AG09319 (cell line): ENCODE measurements around the gene TEAD3.
"Not testable (repeated sequence)": the region's sequence is repeated elsewhere in the genome, so short reads cannot be mapped to it uniquely, and the experiment has no call there.

Experiments
- DNase-seq: peaks from one replicate; pipeline ENCODE4 v3.0.0-alpha.2; 2010; ENCODE audit warnings: low read depth; ENCODE audit errors: extremely low read depth
- TF ChIP-seq, protein P1 (sequence below): IDR thresholded peaks from 2 replicates; pipeline ENCODE4 v1.5.1; 2011; ENCODE audit warnings: low read depth, mild to moderate bottlenecking, inconsistent platforms, low read length, moderate library complexity

The TEAD3 gene

DNA sequence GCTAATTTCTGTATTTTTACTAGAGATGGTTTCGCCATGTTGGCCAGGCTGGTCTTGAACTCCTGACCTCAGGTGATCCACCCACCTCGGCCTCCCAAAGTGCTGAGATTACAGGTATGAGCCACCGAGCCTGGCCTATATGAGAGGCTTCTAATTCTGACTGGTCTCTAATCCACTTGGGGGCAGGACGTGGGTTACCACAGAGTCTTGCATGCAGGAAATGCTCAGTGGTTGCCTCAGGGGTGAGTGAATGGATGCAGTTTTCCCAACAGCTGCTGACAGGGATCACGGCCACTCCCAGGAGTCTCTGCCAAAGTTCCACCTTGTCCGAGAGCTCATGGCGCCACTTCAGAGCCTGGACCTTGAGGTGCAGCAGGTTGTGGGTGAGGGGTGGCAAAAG, 51.2 kb downstream of the TEAD3 start:
- TF ChIP-seq, protein P1, sequence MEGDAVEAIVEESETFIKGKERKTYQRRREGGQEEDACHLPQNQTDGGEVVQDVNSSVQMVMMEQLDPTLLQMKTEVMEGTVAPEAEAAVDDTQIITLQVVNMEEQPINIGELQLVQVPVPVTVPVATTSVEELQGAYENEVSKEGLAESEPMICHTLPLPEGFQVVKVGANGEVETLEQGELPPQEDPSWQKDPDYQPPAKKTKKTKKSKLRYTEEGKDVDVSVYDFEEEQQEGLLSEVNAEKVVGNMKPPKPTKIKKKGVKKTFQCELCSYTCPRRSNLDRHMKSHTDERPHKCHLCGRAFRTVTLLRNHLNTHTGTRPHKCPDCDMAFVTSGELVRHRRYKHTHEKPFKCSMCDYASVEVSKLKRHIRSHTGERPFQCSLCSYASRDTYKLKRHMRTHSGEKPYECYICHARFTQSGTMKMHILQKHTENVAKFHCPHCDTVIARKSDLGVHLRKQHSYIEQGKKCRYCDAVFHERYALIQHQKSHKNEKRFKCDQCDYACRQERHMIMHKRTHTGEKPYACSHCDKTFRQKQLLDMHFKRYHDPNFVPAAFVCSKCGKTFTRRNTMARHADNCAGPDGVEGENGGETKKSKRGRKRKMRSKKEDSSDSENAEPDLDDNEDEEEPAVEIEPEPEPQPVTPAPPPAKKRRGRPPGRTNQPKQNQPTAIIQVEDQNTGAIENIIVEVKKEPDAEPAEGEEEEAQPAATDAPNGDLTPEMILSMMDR, result no peak
- no peak for DNase-seq

DNA sequence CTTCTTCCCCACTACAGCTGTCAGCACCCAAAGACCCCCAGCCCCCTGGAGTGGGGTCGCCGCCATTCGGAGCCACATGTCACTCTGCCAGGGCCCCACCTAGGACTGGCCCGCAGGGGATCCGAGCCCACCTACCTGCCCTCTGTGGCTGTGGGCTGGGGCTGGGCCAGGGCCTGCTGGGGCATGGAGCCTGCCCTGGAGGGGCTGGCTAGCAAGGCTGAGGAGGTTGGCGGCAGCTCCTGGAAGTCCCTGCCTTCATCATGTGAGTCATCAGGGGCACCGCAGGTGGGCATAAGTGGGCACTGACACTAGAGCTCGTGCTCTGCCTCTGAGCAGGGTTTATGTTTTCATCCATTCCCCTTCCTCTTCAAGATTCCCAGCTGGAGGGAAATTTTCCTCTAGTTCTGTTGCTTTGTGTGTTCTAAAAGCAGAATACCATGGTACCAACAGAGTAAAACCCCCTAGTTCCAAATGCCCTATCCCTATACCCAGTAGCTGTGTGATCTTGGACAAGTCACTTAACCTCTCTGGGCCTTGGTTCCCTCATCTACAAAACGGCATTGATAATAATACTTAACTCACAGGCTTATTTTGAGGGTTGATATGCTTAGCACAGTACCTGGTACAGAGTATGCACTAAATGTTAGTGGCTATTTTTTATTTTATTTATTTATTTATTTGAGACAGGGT, 53.4 kb downstream of the TEAD3 start:
- DNase-seq, result no peak
- TF ChIP-seq, protein P1, result no peak

DNA sequence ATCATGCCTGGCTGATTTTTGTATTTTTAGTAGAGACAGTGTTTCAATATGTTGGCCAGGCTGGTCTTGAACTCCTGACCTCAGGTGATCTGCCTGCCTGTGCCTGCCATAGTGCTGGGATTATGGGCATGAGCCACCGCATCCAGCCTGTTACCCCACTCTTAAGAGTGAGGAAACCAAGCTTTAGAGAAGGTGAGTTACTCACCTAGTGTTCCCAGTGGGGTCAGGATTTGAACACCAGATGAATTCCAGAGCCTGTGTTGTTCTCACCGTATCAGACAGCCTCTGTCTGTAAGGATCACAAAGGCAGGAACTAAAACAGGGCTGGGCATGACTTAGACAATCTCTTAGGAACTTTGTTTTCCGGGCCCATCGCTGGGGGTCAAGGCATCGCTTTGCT, 54.2 kb downstream of the TEAD3 start:
- DNase-seq, result no peak
- TF ChIP-seq, protein P1, result no peak

DNA sequence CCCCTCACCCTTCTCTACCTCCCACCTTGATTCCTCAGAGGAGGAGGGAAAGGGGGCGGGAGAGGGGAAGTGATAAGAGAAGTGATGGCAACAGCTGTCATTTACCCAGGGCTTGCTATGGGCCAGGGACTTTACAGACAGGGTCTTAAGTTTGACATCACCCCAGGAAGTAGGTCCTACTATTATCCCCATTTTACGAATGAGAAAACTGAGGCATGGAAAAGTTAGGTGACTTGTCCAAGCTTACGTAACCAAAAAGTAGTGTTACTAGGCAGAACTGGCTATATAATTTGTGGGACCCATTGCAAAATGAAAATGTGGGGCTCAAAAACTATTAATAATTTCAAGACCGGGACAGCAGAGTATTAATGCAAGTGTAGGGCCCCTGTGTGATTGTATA, 55.2 kb downstream of the TEAD3 start:
- DNase-seq, result no peak
- TF ChIP-seq, protein P1, result no peak

DNA sequence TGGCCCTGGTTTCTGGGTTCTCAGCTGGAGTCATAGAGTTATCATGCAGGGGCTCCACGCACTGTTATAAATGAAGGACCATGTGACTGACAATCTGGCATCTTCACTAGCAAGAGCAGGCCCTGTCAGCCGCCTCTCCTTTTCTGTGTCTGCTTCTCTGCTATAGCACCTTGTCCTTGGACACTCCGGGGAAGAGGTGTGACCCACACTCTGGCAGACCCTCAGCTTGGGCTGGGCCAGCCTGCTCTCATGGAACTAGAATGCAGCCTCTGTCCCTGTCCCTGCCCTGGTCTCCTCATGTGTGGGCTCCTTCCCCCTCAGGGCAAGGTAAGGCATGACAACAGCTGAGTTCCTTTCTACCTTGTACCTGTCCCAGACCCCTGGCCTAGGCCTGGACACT, 55.7 kb downstream of the TEAD3 start:
- TF ChIP-seq, protein P1, result no peak
- no peak for DNase-seq

DNA sequence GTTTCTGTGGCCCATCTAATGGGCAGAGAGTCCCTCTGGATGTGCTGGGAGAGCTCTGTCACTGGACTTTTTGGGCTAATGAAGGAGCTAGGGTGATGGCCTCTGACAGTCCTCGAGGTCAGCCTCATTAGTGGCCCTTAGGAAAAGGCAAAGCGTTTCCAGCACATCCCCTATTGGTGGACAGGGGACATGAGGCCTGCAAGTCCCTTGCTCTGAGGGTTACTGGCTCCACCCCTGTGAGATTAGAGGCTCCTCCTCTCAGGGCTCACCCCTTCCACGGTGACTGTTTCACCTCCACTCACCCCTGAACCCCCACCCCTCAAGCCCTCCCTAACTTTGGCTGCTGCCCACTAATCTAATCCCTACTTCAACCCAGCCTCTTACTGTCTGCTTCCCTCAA, 57.6 kb downstream of the TEAD3 start:
- DNase-seq, result no peak
- TF ChIP-seq, protein P1, result no peak

DNA sequence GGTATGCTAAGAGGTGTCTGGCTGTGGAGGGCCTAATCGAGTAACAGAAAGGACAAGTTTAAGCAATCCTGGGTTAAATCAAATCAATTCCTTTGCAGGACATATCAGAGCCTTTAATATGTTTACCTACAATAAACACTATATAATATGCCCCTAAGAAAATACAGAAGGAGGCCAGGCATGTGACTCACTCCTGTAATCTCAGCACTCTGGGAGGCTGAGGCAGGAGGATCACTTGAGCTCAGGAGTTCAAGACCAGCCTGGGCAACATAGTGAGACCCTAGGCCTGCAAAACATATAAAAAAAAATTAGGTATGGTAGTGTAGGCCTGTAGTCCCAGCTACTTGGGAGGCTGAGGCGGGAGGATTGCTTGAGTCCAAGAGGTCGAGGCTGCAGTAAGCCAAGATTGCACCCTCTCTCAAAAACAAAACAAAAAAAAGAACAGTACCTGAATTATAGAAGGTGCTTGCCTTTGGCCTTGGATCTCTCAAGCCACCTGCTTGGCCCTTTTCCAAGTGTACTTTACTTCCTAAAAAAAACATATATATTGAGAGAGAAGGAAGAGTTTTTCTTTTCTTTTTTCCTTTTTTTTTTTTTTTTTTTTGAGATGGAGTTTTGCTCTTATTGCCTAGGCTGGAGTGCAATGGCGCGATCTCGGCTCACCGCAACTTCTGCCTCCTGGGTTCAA, 58.4 kb downstream of the TEAD3 start:
- DNase-seq, result not testable (repeated sequence)
